ENCODE data around the gene EME2. TPM values are rescaled to one million over a fixed set of nuclear protein-coding genes. Genes with fewer than 3 reads are reported as not detected.

Gene EME2
- total and polyA plus RNA-seq, 11 donors: 3.4 to 12.9 (median 6.0) TPM

GRCh38 chr16:1822801-1823200, 50.2 kb downstream of the EME2 start:
- intact Hi-C loops (cut with DNase I): no loop called here
- no peaks in the 10 kb centered on the region for H3K9me3 ChIP-seq

GRCh38 chr16:1823821-1824220, 51.2 kb downstream of the EME2 start:
- peak in 2 of 4 donors; percentile 16 to 45 for ATAC-seq

More at GRCh38 chr16:1822801-1823200, 50.2 kb downstream of the EME2 start:
- H3K36me3 ChIP-seq: peaks cover 0 to 51% (median 47%) of the 10 kb centered on the region in 9 donors
- no peak overlapping the region for H3K4me3 ChIP-seq
- H3K4me1 ChIP-seq: peaks cover 5 to 32% (median 26%) of the 10 kb centered on the region in 12 donors
- DNase-seq: no peak
- H3K27ac ChIP-seq: no peak overlapping the region
- no peak for ATAC-seq
- TF ChIP-seq CTCF (IDR thresholded peaks at IDR 0.05): no peak
- TF ChIP-seq POLR2A (IDR thresholded peaks at IDR 0.05): no peak
- no peaks in the 10 kb centered on the region for H3K27me3 ChIP-seq
- WGBS, 4 donors: 94 to 97% (median 95%) methylated on average over 9 to 16 of the region's 16 CpGs

GRCh38 chr16:1825381-1825863, 52.8 kb downstream of the EME2 start:
- Histone ChIP-seq H3K27ac (peak overlapping the region in 8 of 12 donors; percentile 56 to 97 (median 89)), H3K27me3 (no peaks in the 10 kb centered on the region), H3K36me3 (peaks cover 0 to 41% (median 28%) of the 10 kb centered on the region in 9 donors), H3K4me3 (peak overlapping the region; percentile 34 to 99 (median 78)), H3K4me1 (peaks cover 9 to 56% (median 45%) of the 10 kb centered on the region in 12 donors), H3K9me3 (no peaks in the 10 kb centered on the region)
- DNase-seq (no peak), ATAC-seq (no peak)
- TF ChIP-seq POLR2A (IDR thresholded peaks at IDR 0.05): no peak
- no peak for TF ChIP-seq CTCF (IDR thresholded peaks at IDR 0.05)
- WGBS, 4 donors: 64 to 72% (median 68%) methylated on average over 15 of the region's 15 CpGs
- intact Hi-C loops (cut with DNase I): no loop called here

More at GRCh38 chr16:1823821-1824220, 51.2 kb downstream of the EME2 start:
- H3K9me3 ChIP-seq: no peaks in the 10 kb centered on the region
- peaks cover 0 to 41% (median 38%) of the 10 kb centered on the region in 9 donors for H3K36me3 ChIP-seq
- peak in 1 of 5 donors; percentile 50 for DNase-seq
- intact Hi-C loops (cut with DNase I): no loop called here
- no peak overlapping the region for H3K27ac ChIP-seq
- no peak for TF ChIP-seq POLR2A (IDR thresholded peaks at IDR 0.05)
- peak in 2 of 12 donors; percentile 12 to 14 for TF ChIP-seq CTCF (IDR thresholded peaks at IDR 0.05)
- H3K4me3 ChIP-seq: no peak overlapping the region
- H3K27me3 ChIP-seq: no peaks in the 10 kb centered on the region
- 55 to 59% (median 58%) methylated on average over 9 of the region's 9 CpGs for WGBS, 4 donors
- peaks cover 9 to 42% (median 36%) of the 10 kb centered on the region in 12 donors for H3K4me1 ChIP-seq

Small RNAs within 50 kb of the gene (microRNA-seq; reads per million reads assigned to microRNA genes)
- gene MIR3177: 0 to 3.9 (median 1.6) reads per million in 4 donors

Other genes with a start within 250 kb of the EME2 start
- gene TMEM204, start 239.1 kb upstream of the EME2 start, total RNA-seq: 10 to 100 TPM; 14.0 to 64.2 (median 19.5) TPM
- 10 to 100 TPM; 29.0 to 37.4 TPM for gene TMEM204, start 239.1 kb upstream of the EME2 start, polyA plus RNA-seq
- 10 to 100 TPM in 1 of 9 donors, 1 to 10 TPM in 8; 6.0 to 10.1 (median 8.0) TPM for gene IFT140, start 160.7 kb upstream of the EME2 start, total RNA-seq
- gene IFT140, start 160.7 kb upstream of the EME2 start, polyA plus RNA-seq: 10 to 100 TPM in 1 of 2 donors, 1 to 10 TPM in 1; 4.8 to 10.2 TPM
- 10 to 100 TPM in 6 of 9 donors, 1 to 10 TPM in 3; 7.5 to 16.9 (median 10.7) TPM for gene CRAMP1, start 160.4 kb upstream of the EME2 start, total RNA-seq
- gene CRAMP1, start 160.4 kb upstream of the EME2 start, polyA plus RNA-seq: 1 to 10 TPM; 6.2 to 7.9 TPM
- 10 to 100 TPM; 11.7 to 50.4 (median 34.1) TPM for gene JPT2, start 94.5 kb upstream of the EME2 start, total RNA-seq
- 10 to 100 TPM; 11.0 to 76.1 TPM for gene JPT2, start 94.5 kb upstream of the EME2 start, polyA plus RNA-seq
- gene MAPK8IP3, start 66.6 kb upstream of the EME2 start, total RNA-seq: 10 to 100 TPM; 29.5 to 71.3 (median 63.1) TPM
- 10 to 100 TPM; 29.5 to 70.2 TPM for gene MAPK8IP3, start 66.6 kb upstream of the EME2 start, polyA plus RNA-seq
- 10 to 100 TPM; 24.4 to 68.3 (median 31.3) TPM for gene NME3, start 1.3 kb upstream of the EME2 start, total RNA-seq
- gene NME3, start 1.3 kb upstream of the EME2 start, polyA plus RNA-seq: 10 to 100 TPM; 27.4 to 86.4 TPM
- 100 to 1,000 TPM in 2 of 9 donors, 10 to 100 TPM in 7; 58.0 to 123 (median 79.3) TPM for gene MRPS34, start 324 bp downstream of the EME2 start, total RNA-seq
- gene MRPS34, start 324 bp downstream of the EME2 start, polyA plus RNA-seq: 100 to 1,000 TPM; 117 to 118 TPM
- 100 to 1,000 TPM in 1 of 9 donors, 10 to 100 TPM in 8; 25.8 to 100 (median 31.8) TPM for gene SPSB3, start 9.8 kb downstream of the EME2 start, total RNA-seq
- gene SPSB3, start 9.8 kb downstream of the EME2 start, polyA plus RNA-seq: 10 to 100 TPM; 44.5 to 52.0 TPM
- 10 to 100 TPM; 26.7 to 81.9 (median 30.1) TPM for gene NUBP2, start 10.2 kb downstream of the EME2 start, total RNA-seq
- 10 to 100 TPM; 41.2 to 63.1 TPM for gene NUBP2, start 10.2 kb downstream of the EME2 start, polyA plus RNA-seq
- gene IGFALS, start 20.9 kb downstream of the EME2 start, total RNA-seq: under 1 TPM in 2 of 9 donors, not detected in 7; 0.12 to 0.38 TPM
- gene IGFALS, start 20.9 kb downstream of the EME2 start, polyA plus RNA-seq: under 1 TPM in 1 of 2 donors, not detected in 1; 0.23 TPM
- gene HAGH, start 54.0 kb downstream of the EME2 start, total RNA-seq: 100 to 1,000 TPM; 111 to 358 (median 165) TPM
- 100 to 1,000 TPM; 155 to 226 TPM for gene HAGH, start 54.0 kb downstream of the EME2 start, polyA plus RNA-seq
- gene FAHD1, start 54.4 kb downstream of the EME2 start, total RNA-seq: 10 to 100 TPM; 19.2 to 83.8 (median 28.4) TPM
- gene FAHD1, start 54.4 kb downstream of the EME2 start, polyA plus RNA-seq: 10 to 100 TPM; 46.8 to 47.4 TPM
- not detected for gene MEIOB, start 99.4 kb downstream of the EME2 start, total RNA-seq
- gene MEIOB, start 99.4 kb downstream of the EME2 start, polyA plus RNA-seq: not detected
- not detected for gene HS3ST6, start 145.6 kb downstream of the EME2 start, total RNA-seq
- not detected for gene HS3ST6, start 145.6 kb downstream of the EME2 start, polyA plus RNA-seq
- 10 to 100 TPM; 12.4 to 49.2 (median 31.1) TPM for gene MSRB1, start 170.4 kb downstream of the EME2 start, total RNA-seq
- 10 to 100 TPM; 48.4 to 70.2 TPM for gene MSRB1, start 170.4 kb downstream of the EME2 start, polyA plus RNA-seq
- 100 to 1,000 TPM; 117 to 279 (median 216) TPM for gene RPL3L, start 181.9 kb downstream of the EME2 start, total RNA-seq
- gene RPL3L, start 181.9 kb downstream of the EME2 start, polyA plus RNA-seq: 100 to 1,000 TPM in 1 of 2 donors, 10 to 100 TPM in 1; 86.5 to 180 TPM
- 1,000 to 10,000 TPM in 2 of 9 donors, 100 to 1,000 TPM in 7; 316 to 1,519 (median 542) TPM for gene NDUFB10, start 186.7 kb downstream of the EME2 start, total RNA-seq
- 1,000 to 10,000 TPM in 1 of 2 donors, 100 to 1,000 TPM in 1; 732 to 1,618 TPM for gene NDUFB10, start 186.7 kb downstream of the EME2 start, polyA plus RNA-seq
- gene RPS2, start 192.0 kb downstream of the EME2 start, total RNA-seq: 1,000 to 10,000 TPM in 4 of 9 donors, 100 to 1,000 TPM in 5; 673 to 1,554 (median 968) TPM
- gene RPS2, start 192.0 kb downstream of the EME2 start, polyA plus RNA-seq: 1,000 to 10,000 TPM; 1,419 to 2,484 TPM
- not detected for gene RNF151, start 194.0 kb downstream of the EME2 start, total RNA-seq
- gene RNF151, start 194.0 kb downstream of the EME2 start, polyA plus RNA-seq: not detected
- 10 to 100 TPM; 19.3 to 68.7 (median 21.5) TPM for gene TBL3, start 199.2 kb downstream of the EME2 start, total RNA-seq
- 10 to 100 TPM; 57.9 to 59.5 TPM for gene TBL3, start 199.2 kb downstream of the EME2 start, polyA plus RNA-seq
- gene NOXO1, start 208.7 kb downstream of the EME2 start, total RNA-seq: not detected
- under 1 TPM; 0.06 to 0.15 TPM for gene NOXO1, start 208.7 kb downstream of the EME2 start, polyA plus RNA-seq
- gene GFER, start 211.4 kb downstream of the EME2 start, total RNA-seq: 10 to 100 TPM; 18.0 to 29.9 (median 23.5) TPM
- gene GFER, start 211.4 kb downstream of the EME2 start, polyA plus RNA-seq: 10 to 100 TPM; 36.6 to 51.1 TPM
- 1 to 10 TPM in 3 of 9 donors, under 1 TPM in 6; 0.19 to 1.3 (median 0.86) TPM for gene SYNGR3, start 217.2 kb downstream of the EME2 start, total RNA-seq
- gene SYNGR3, start 217.2 kb downstream of the EME2 start, polyA plus RNA-seq: 1 to 10 TPM in 1 of 2 donors, under 1 TPM in 1; 0.53 to 2.7 TPM
- gene ZNF598, start 237.0 kb downstream of the EME2 start, total RNA-seq: 10 to 100 TPM; 10.9 to 47.4 (median 17.0) TPM
- 10 to 100 TPM in 1 of 2 donors, 1 to 10 TPM in 1; 9.4 to 33.8 TPM for gene ZNF598, start 237.0 kb downstream of the EME2 start, polyA plus RNA-seq
- gene NPW, start 247.0 kb downstream of the EME2 start, total RNA-seq: under 1 TPM in 1 of 9 donors, not detected in 8; 0.69 TPM
- under 1 TPM in 1 of 2 donors, not detected in 1; 0.19 TPM for gene NPW, start 247.0 kb downstream of the EME2 start, polyA plus RNA-seq

Measured in heart left ventricle (tissue), 16 donors.